Astrocyte of the cerebellum (primary cell): ENCODE results near the gene PTPN5.

ENCODE experiments used
- DNase-seq: peaks from one replicate; pipeline ENCODE4 v3.0.0-alpha.2; 2011; ENCODE audit warnings: low read depth
- H3K4me3 ChIP-seq: 2 replicates; pipeline ENCODE4 v1.5.1; 2011; ENCODE audit warnings: mild to moderate bottlenecking, low read depth, low read length, moderate library complexity
- CTCF ChIP-seq: IDR thresholded peaks from 2 replicates; pipeline ENCODE4 v1.5.1; 2012; ENCODE audit warnings: low read length, low read depth, moderate library complexity, mild to moderate bottlenecking; ENCODE audit errors: missing control alignments
- in situ Hi-C: cut with HindIII; loops from 2 replicates; pipeline ENCODE4 v1.10.0; 2017; ENCODE audit warnings: low sequenced_read_pairs

The PTPN5 gene

DNA sequence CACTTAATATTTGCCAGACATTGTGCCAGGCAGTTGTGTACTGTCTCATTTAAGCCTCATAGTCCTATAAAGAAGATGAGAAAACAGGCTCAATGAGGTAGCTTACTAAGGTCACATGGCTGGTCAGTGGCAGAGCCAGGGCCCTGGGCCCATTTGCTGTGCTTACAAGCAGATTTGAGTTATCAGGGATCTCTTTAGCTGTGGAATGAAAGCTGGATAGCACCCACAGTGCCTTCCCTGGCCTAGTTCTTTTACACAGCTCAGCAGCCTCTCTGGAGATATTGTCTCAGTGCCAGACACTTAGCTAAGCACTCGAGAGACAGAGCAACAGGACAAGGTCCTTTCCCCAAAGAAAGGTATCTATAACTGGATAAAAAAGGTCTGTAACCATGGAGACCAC, 86.9 kb downstream of the PTPN5 start:
- in situ Hi-C loops = no loop called here
- no peak for DNase-seq
- no peak for TF ChIP-seq CTCF
- H3K4me3 ChIP-seq = no peak overlapping the region

DNA sequence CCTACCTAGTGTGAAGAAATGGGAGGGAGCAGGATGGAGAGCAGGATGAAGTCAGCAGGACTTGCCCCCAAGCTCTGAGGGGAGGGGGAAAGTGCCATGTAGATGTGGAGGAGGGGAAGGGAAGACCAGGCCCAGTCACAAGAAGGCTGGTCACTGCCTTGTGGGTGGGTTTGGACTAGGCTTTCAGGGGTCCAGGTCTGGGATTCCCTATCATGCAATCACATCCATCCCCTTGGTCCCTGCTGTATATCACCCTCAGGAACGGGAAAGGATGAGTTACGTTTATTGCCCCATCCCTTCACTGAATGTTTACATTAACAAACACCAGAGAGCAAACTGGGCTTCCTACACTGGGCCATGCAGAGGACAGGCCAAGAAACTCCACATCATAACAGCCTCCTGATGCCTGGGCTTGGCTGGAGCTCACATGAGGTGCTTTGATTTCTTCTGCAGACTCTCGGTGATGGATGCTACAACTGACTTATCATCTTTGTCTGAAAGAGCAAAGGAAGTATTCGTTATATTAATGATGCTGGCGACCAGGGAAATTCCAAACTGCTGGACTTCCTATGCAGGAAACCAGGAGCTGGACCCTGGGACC, 87.5 kb downstream of the PTPN5 start:
- H3K4me3 ChIP-seq = no peak overlapping the region
- DNase-seq = no peak
- in situ Hi-C loops = no loop called here
- TF ChIP-seq CTCF = no peak

DNA sequence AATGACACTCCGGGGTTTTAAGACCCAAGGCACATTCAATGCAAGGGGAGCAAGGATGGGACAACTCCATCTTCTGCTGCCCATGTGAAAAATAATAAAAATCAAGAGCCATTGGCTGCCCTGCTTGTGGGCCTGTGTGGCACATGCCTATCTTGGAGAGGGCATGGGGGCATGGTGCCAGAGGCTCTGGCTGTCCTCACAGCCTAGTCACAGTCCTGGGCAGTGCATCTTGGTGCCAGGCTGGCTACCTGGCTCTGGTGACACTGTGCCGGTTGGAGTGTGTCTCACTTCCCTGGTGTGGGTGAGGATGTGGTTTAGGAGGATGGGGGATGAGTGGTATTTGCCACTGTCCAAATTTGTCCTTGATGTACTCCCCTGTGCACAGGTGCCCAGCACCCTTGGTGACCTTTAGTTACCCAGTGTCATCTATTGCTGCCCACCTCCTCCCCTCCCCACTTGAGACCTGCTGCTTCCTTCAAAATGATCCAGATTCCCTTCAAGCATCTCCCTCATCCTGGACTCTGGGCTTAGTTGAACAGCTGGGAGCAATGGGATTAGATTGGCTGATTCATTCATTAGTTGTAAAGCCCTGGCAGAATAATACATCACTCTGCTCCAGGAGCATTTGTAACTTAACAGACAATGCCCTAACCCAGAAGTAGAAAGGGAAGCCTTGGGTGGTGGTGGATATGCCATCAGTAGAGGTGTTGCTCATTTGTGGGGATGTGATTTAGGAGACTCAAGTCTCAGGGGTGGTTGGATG, 88.4 kb downstream of the PTPN5 start:
- H3K4me3 ChIP-seq = no peak overlapping the region
- DNase-seq = no peak
- TF ChIP-seq CTCF = no peak
- in situ Hi-C loops = no loop called here

DNA sequence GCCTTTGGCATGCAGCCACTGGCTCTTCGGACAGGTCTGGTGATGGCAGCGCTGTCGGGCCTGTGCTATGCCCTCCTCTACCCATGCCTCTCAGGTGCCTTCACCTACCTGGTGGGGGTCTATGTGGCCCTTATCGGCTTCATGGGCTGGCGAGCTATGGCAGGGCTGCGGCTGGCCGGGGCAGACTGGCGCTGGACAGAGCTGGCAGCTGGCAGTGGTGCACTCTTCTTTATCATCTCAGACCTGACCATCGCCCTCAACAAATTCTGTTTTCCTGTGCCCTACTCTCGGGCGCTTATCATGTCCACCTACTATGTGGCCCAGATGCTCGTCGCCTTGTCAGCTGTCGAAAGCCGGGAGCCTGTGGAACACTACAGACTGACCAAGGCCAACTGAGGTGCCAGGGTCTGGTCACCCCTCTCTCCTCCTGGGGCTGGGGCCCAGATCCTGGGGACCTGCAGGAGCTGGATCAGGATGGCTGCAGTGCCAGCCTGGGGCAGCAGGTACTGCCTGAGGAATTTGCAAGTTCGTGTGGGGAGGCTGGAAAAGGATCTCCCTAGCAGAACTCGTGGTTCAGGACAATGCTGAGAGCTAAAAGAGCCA, 89.9 kb downstream of the PTPN5 start:
- H3K4me3 ChIP-seq = no peak overlapping the region
- in situ Hi-C loops = no loop called here
- no peak for DNase-seq
- TF ChIP-seq CTCF = no peak

DNA sequence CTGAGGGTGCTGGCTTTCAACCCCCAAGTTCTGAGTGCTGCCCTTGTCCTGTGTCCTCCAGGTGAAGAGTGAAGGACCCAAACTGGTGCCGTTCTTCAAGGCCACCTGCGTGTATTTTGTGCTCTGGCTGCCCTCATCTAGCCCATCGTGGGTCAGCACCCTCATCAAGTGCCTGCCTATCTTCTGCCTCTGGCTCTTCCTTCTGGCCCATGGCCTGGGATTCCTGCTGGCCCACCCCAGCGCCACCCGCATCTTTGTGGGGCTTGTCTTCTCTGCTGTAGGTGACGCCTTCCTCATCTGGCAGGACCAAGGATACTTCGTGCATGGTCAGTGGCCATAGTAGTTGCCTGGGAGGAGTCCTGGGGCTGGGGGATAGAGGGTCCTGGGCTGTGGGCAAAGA, 90.7 kb downstream of the PTPN5 start:
- H3K4me3 ChIP-seq = no peak overlapping the region
- DNase-seq = no peak
- no peak for TF ChIP-seq CTCF
- in situ Hi-C loops = no loop called here

DNA sequence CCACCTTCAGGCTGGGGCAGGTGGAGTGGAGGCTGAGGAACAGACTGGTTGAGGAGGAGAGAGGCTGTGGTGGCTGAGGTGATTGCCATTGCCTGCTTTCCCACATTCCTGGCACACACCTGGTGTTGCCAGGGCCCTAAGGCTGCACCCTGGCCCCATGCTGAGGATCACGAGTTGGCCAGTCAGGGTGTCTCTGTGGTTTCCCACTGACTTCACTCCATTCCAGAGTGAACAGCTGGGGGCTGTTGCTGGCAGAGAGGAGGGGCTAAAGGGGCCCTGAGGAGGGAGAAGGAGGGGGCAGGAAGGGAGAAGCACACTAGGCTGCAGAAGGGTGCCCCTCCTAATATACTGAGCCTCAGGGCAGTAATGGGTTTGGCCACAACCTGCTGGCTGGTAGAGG, 91.2 kb downstream of the PTPN5 start:
- TF ChIP-seq CTCF = no peak
- DNase-seq = no peak
- in situ Hi-C loops = no loop called here
- no peak overlapping the region for H3K4me3 ChIP-seq
